ENCODE data around the gene NUP214. TPM values are rescaled to one million over a fixed set of nuclear protein-coding genes. Genes with fewer than 3 reads are reported as not detected.
"Not testable (repeated sequence)": the region's sequence is repeated elsewhere in the genome, so short reads cannot be mapped to it uniquely, and the experiment has no call there.

The NUP214 gene
- total RNA-seq, 1 experiment from 2014 or later: 25.6 TPM

- Histone ChIP-seq H3K4me2 (ENCODE audit: low read length) (no peak overlapping the region), H3K36me3 (ENCODE audit: low read depth, low read length) (no peaks in the 10 kb centered on the region), H3K9me3 (ENCODE audit: low read length) (no peaks in the 10 kb centered on the region), H3K4me1 (ENCODE audit: insufficient read depth, low read length) (no peaks in the 10 kb centered on the region), H3K27me3 (ENCODE audit: low read length) (no peaks in the 10 kb centered on the region), H3F3A (ENCODE audit: low read length, unreplicated experiment) (no peaks in the 10 kb centered on the region), H3K9ac (ENCODE audit: low read length) (no peak overlapping the region), H3K79me2 (ENCODE audit: low read length) (no peaks in the 10 kb centered on the region), H2AFZ (ENCODE audit: low read length) (no peak overlapping the region), H3K9me2 (replicated peaks; ENCODE audit: low read length) (no peaks in the 10 kb centered on the region), H3K27ac (ENCODE audit: low read length) (no peak overlapping the region), H3K4me3 (ENCODE audit: low read length) (no peak overlapping the region), H4K20me1 (ENCODE audit: low read length) (no peaks in the 10 kb centered on the region)
- TF ChIP-seq CTCF (conservative IDR thresholded peaks at IDR 0.05; ENCODE audit: low read depth, low read length) (no peak), EZH2phosphoT487 (IDR thresholded peaks at IDR 0.05; ENCODE audit: borderline replicate concordance, low read length) (no peak), EZH2 (IDR thresholded peaks at IDR 0.05; ENCODE audit: low read length, unreplicated experiment) (no peak)
- CTCF ChIA-PET: no interaction called here
- intact Hi-C loops (cut with micrococcal nuclease): no loop called here
- POLR2A ChIA-PET (ENCODE audit: unreplicated experiment): no interaction called here
- ATAC-seq (no peak), DNase-seq (no peak)
- no TSS peak for BruUV-seq (replicated peaks)
Measured at GRCh38 chr9:131240047-131240921, 114.9 kb downstream of the NUP214 start.

- H3K27ac ChIP-seq (ENCODE audit: low read length); H3K36me3 ChIP-seq (ENCODE audit: low read depth, low read length); intact Hi-C loops (cut with micrococcal nuclease); H3K4me1 ChIP-seq (ENCODE audit: insufficient read depth, low read length); CTCF ChIA-PET; H3K9me3 ChIP-seq (ENCODE audit: low read length); BruUV-seq (replicated peaks); DNase-seq; ATAC-seq; H4K20me1 ChIP-seq (ENCODE audit: low read length); H2AFZ ChIP-seq (ENCODE audit: low read length); H3F3A ChIP-seq (ENCODE audit: low read length, unreplicated experiment); H3K79me2 ChIP-seq (ENCODE audit: low read length); POLR2A ChIA-PET (ENCODE audit: unreplicated experiment); H3K9ac ChIP-seq (ENCODE audit: low read length); H3K9me2 ChIP-seq (replicated peaks; ENCODE audit: low read length); H3K4me2 ChIP-seq (ENCODE audit: low read length); H3K4me3 ChIP-seq (ENCODE audit: low read length); H3K27me3 ChIP-seq (ENCODE audit: low read length): not testable (repeated sequence)
Measured at GRCh38 chr9:131244331-131244730, 118.9 kb downstream of the NUP214 start.

- H2AFZ ChIP-seq (ENCODE audit: low read length): no peak overlapping the region
- H3K27ac ChIP-seq (ENCODE audit: low read length): no peak overlapping the region
- intact Hi-C loops (cut with micrococcal nuclease): no loop called here
- H3K36me3 ChIP-seq (ENCODE audit: low read depth, low read length): no peaks in the 10 kb centered on the region
- no peak overlapping the region for H3K4me2 ChIP-seq (ENCODE audit: low read length)
- H4K20me1 ChIP-seq (ENCODE audit: low read length): no peaks in the 10 kb centered on the region
- H3K79me2 ChIP-seq (ENCODE audit: low read length): no peaks in the 10 kb centered on the region
- no peak overlapping the region for H3K4me3 ChIP-seq (ENCODE audit: low read length)
- no TSS peak for BruUV-seq (replicated peaks)
- ChIA-PET CTCF (no interaction called here), POLR2A (ENCODE audit: unreplicated experiment) (no interaction called here)
- no peak for TF ChIP-seq EZH2phosphoT487 (IDR thresholded peaks at IDR 0.05; ENCODE audit: borderline replicate concordance, low read length)
- TF ChIP-seq EZH2 (IDR thresholded peaks at IDR 0.05; ENCODE audit: low read length, unreplicated experiment): no peak
- TF ChIP-seq CTCF (conservative IDR thresholded peaks at IDR 0.05; ENCODE audit: low read depth, low read length): no peak
- H3K4me1 ChIP-seq (ENCODE audit: insufficient read depth, low read length): no peaks in the 10 kb centered on the region
- no peak overlapping the region for H3K9ac ChIP-seq (ENCODE audit: low read length)
- H3F3A ChIP-seq (ENCODE audit: low read length, unreplicated experiment): no peaks in the 10 kb centered on the region
- ATAC-seq (no peak), DNase-seq (no peak)
- no peaks in the 10 kb centered on the region for H3K9me2 ChIP-seq (replicated peaks; ENCODE audit: low read length)
- H3K9me3 ChIP-seq (ENCODE audit: low read length): no peaks in the 10 kb centered on the region
- H3K27me3 ChIP-seq (ENCODE audit: low read length): no peaks in the 10 kb centered on the region
Measured at GRCh38 chr9:131246618-131247017, 121.2 kb downstream of the NUP214 start.
